ENCODE data around the gene BMP5. TPM values are rescaled to one million over a fixed set of nuclear protein-coding genes. Genes with fewer than 3 reads are reported as not detected.
A peak's percentile ranks its signal among the peaks of the same experiment; 100 is the strongest.

Gene BMP5
- total and polyA plus RNA-seq, 2 of the 13 experiments (the other 11 are each of a cell fraction or from before 2014, with no cell fraction given), result not detected

DNA sequence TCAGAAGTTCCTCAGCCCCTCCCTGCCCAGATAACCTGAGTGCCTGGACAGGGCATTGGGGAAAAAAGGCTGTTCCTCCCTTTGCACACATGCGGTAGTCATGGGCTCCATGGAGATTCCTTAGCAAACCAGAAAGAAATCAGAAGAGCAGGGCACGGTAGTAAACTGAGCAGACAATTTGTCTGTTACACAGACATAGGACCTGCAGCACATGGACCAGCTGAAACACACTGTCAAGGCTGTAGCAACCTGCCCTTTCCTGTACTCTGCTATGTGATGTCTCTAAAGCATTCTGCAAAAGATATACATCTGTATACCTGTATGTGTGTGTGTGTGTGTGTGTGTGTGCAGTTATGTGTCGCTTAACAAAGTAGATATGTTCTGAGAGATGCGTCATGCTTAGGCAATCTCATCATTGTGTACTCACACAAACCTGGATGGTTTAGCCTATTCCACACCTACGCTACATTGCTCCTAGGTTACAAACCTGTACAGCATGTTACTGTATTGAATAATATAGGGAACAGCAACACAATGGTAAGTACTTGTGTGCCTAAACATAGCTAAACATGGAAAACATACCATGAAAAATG, 44.4 kb upstream of the BMP5 start:
- Histone ChIP-seq H2AFZ (ENCODE audit: low read length) (no peak overlapping the region), H4K20me1 (ENCODE audit: insufficient read depth, low read length) (no peaks in the 10 kb centered on the region), H3K4me3 (replicated peaks in 1 of 3; ENCODE audit: insufficient read depth in 1 of 3, low read depth in 2 of 3, low read length in 3 of 3) (no peak overlapping the region), H3K4me2 (ENCODE audit: low read depth, low read length) (no peak overlapping the region), H3K36me3 (replicated peaks in 1 of 2; ENCODE audit: control insufficient read depth in 1 of 2, insufficient read depth in 2 of 2, low read length in 2 of 2) (no peaks in the 10 kb centered on the region), H3K9me3 (ENCODE audit: low read length) (no peaks in the 10 kb centered on the region), H3K4me1 (ENCODE audit: insufficient read depth, low read length) (no peaks in the 10 kb centered on the region), H3K27me3 (ENCODE audit: control insufficient read depth in 1 of 2, insufficient read depth in 2 of 2, low read length in 2 of 2) (no peaks in the 10 kb centered on the region), H3K27ac (ENCODE audit: extremely low read length, insufficient read depth, low read length) (no peak overlapping the region), H3K79me2 (ENCODE audit: insufficient read depth, low read length) (no peaks in the 10 kb centered on the region), H3K9ac (ENCODE audit: insufficient read depth, low read depth, low read length) (no peak overlapping the region)
- ATAC-seq (peak; percentile 41; the same call in 1 of the 3 replicates), FAIRE-seq (no peak), DNase-seq (ENCODE audit: low spot score) (no peak)
- intact Hi-C loops (cut with micrococcal nuclease; ENCODE audit: unreplicated experiment) (no loop called here), in situ Hi-C loops (cut with HindIII; ENCODE audit: extremely low pct_ligation_motif_present, low pct_unique_long_range_greater_than_20kb) (no loop called here)
- BruUV-seq (replicated peaks), result no TSS peak
- ChIA-PET CTCF (ENCODE audit: low intra/inter-chr PET ratio, low total read pairs) (no interaction called here), POLR2A (no interaction called here)
- 4% methylated on average over 5 of the region's 5 CpGs for WGBS (ENCODE audit: low lambda C conversion rate)
- no peak for TF ChIP-seq MTF1 (CRISPR knock-in tag; IDR thresholded peaks at IDR 0.05)
- no peak for TF ChIP-seq ZMAT3 (CRISPR knock-in tag; conservative IDR thresholded peaks at IDR 0.05)
- TF ChIP-seq AGO1 (IDR thresholded peaks at IDR 0.05; ENCODE audit: low read depth, low read length, poor library complexity, severe bottlenecking), result no peak
- no peak for TF ChIP-seq ZNF7 (CRISPR knock-in tag; IDR thresholded peaks at IDR 0.05)
- no peak for TF ChIP-seq ZNF574 (CRISPR knock-in tag; IDR thresholded peaks at IDR 0.05)
- TF ChIP-seq ZNF501 (CRISPR knock-in tag; IDR thresholded peaks at IDR 0.05), result no peak
- TF ChIP-seq DNMT3B (CRISPR knock-in tag; conservative IDR thresholded peaks at IDR 0.05), result no peak
- TF ChIP-seq, protein P1, sequence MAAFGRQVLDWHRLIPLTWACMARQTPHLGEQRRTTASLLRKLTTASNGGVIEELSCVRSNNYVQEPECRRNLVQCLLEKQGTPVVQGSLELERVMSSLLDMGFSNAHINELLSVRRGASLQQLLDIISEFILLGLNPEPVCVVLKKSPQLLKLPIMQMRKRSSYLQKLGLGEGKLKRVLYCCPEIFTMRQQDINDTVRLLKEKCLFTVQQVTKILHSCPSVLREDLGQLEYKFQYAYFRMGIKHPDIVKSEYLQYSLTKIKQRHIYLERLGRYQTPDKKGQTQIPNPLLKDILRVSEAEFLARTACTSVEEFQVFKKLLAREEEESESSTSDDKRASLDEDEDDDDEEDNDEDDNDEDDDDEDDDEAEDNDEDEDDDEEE (CRISPR knock-in tag; IDR thresholded peaks at IDR 0.05), result no peak
- no peak for TF ChIP-seq KMT2A (CRISPR knock-in tag; IDR thresholded peaks at IDR 0.05)
- TF ChIP-seq KDM3A (CRISPR knock-in tag; IDR thresholded peaks at IDR 0.05; ENCODE audit: low read depth), result no peak
- TF ChIP-seq ZNF256 (CRISPR knock-in tag; conservative IDR thresholded peaks at IDR 0.05), result no peak
- TF ChIP-seq TMF1 (CRISPR knock-in tag; IDR thresholded peaks at IDR 0.05; ENCODE audit: low read depth), result no peak
- no peak for TF ChIP-seq RBM39 (IDR thresholded peaks at IDR 0.05; ENCODE audit: low read depth, low read length, poor library complexity, severe bottlenecking)
- no peak for TF ChIP-seq FOXO4 (CRISPR knock-in tag; conservative IDR thresholded peaks at IDR 0.05)
- TF ChIP-seq ARNTL (CRISPR knock-in tag; IDR thresholded peaks at IDR 0.05), result no peak
- no peak for TF ChIP-seq ZNF570 (CRISPR knock-in tag; IDR thresholded peaks at IDR 0.05; ENCODE audit: borderline replicate concordance)
- TF ChIP-seq ZNF18 (CRISPR knock-in tag; IDR thresholded peaks at IDR 0.05; ENCODE audit: insufficient replicate concordance), result no peak
